HCT116 (cell line): ENCODE data around the gene TPMT.

Experiments
- CTCF ChIP-seq, 3 experiments: fragments of 200-600 bp in 1 of 3; sonication (generic) in 1 of 3; IDR thresholded peaks in 2 of 3; conservative IDR thresholded peaks in 1 of 3; 2 replicates each; pipeline ENCODE4 v1.5.1; 2012 to 2017; ENCODE audit warnings: low read depth in 2 of 3, low read length in 2 of 3, antibody characterized with exemption in 1 of 3, borderline replicate concordance in 1 of 3, control low read depth in 1 of 3, mild to moderate bottlenecking in 1 of 3, mixed read lengths in 1 of 3, mixed run types in 1 of 3, moderate library complexity in 1 of 3; ENCODE audit not compliant: insufficient read depth in 1 of 3
- EZH2 ChIP-seq: fragments of 200-600 bp; sonication (generic); IDR thresholded peaks from 2 replicates; pipeline ENCODE4 v1.6.1; 2017; ENCODE audit warnings: antibody characterized with exemption, mixed run types
- EZH2phosphoT487 ChIP-seq: fragments of 200-600 bp; IDR thresholded peaks from 2 replicates; pipeline ENCODE4 v1.6.1; 2018; ENCODE audit warnings: antibody characterized with exemption, borderline replicate concordance
- RAD21 ChIP-seq: IDR thresholded peaks from 2 replicates; pipeline ENCODE4 v1.6.1; 2012; ENCODE audit warnings: low read depth, mild to moderate bottlenecking

- TF ChIP-seq CTCF (IDR thresholded peaks at IDR 0.05 in 2 of 3, conservative IDR thresholded peaks at IDR 0.05 in 1 of 3; ENCODE audit: borderline replicate concordance in 1 of 3, insufficient read depth in 1 of 3, low read depth in 2 of 3, low read length in 2 of 3) (no peak), EZH2phosphoT487 (no peak), EZH2 (no peak), RAD21 (no peak)
These were observed 12.9 kb downstream of the TPMT start for GRCh38 chr6:18141805-18142590.
